Esophagus squamous epithelium (tissue), 4 donors: ENCODE measurements around the gene PRAMEF9.
"Not testable (repeated sequence)": the region's sequence is repeated elsewhere in the genome, so short reads cannot be mapped to it uniquely, and the experiment has no call there.

ENCODE experiments used
- CTCF ChIP-seq, 6 experiments: fragments of 450-650 bp in 4 of 6; fragments of 200-600 bp in 2 of 6; sonication (generic) in 2 of 6; IDR thresholded peaks; one replicate each; pipeline ENCODE4 v1.5.1; 2016 to 2019; ENCODE audit warnings: antibody characterized with exemption in 6 of 6, mild to moderate bottlenecking in 4 of 6, moderate library complexity in 4 of 6
- POLR2A ChIP-seq, 4 donors: fragments of 450-650 bp; IDR thresholded peaks; one replicate each; pipeline ENCODE4 v1.6.1; 2017; ENCODE audit warnings: antibody characterized with exemption in 4 of 4, mild to moderate bottlenecking in 4 of 4, moderate library complexity in 3 of 4

GRCh38 chr1:13155909-13156308, 15.7 kb upstream of the PRAMEF9 start, which contains the start of gene PRAMEF26:
- not testable (repeated sequence) for TF ChIP-seq CTCF, POLR2A (IDR thresholded peaks at IDR 0.05)
